SW480 (cell line): ENCODE results near the gene ME1.
"Not testable (repeated sequence)": the region's sequence is repeated elsewhere in the genome, so short reads cannot be mapped to it uniquely, and the experiment has no call there.

Experiments used
- DNase-seq: peaks from one replicate; pipeline ENCODE4 v3.0.0-alpha.2; 2016; ENCODE audit warnings: low spot score

ME1 gene

GRCh38 chr6:83256719-83257118, 174.1 kb downstream of the ME1 start:
- DNase-seq: not testable (repeated sequence)

- DNase-seq: no peak
These were observed 178.1 kb downstream of the ME1 start for GRCh38 chr6:83252719-83253118.

- DNase-seq: no peak
These were observed 180.6 kb downstream of the ME1 start for GRCh38 chr6:83250235-83250634.

- no peak for DNase-seq
These were observed 183.4 kb downstream of the ME1 start for GRCh38 chr6:83247471-83247870.

- no peak for DNase-seq
These were observed 199.7 kb downstream of the ME1 start for GRCh38 chr6:83231146-83231545.

- no peak for DNase-seq
These were observed 204.3 kb downstream of the ME1 start for GRCh38 chr6:83226517-83226916.

- peak; percentile 38 for DNase-seq
These were observed 208.9 kb downstream of the ME1 start for GRCh38 chr6:83221889-83222479.

- DNase-seq: no peak
These were observed 209.6 kb downstream of the ME1 start for GRCh38 chr6:83221276-83221675.

- DNase-seq: no peak
These were observed 210.7 kb downstream of the ME1 start for GRCh38 chr6:83220121-83220520.

GRCh38 chr6:83218646-83219045, 212.2 kb downstream of the ME1 start:
- DNase-seq: no peak

- no peak for DNase-seq
These were observed 214.0 kb downstream of the ME1 start for GRCh38 chr6:83216806-83217205.

GRCh38 chr6:83215131-83216047, 215.5 kb downstream of the ME1 start:
- peak; percentile 46 for DNase-seq

GRCh38 chr6:83202031-83202430, 228.8 kb downstream of the ME1 start:
- no peak for DNase-seq

GRCh38 chr6:83199863-83200225, 231.0 kb downstream of the ME1 start:
- DNase-seq: no peak

- no peak for DNase-seq
These were observed 231.5 kb downstream of the ME1 start for GRCh38 chr6:83199173-83199862.

- no peak for DNase-seq
These were observed 232.2 kb downstream of the ME1 start for GRCh38 chr6:83198486-83199172.

- peak; percentile 63 for DNase-seq
These were observed 236.9 kb downstream of the ME1 start for GRCh38 chr6:83193747-83194566.

GRCh38 chr6:83192871-83193746, 237.7 kb downstream of the ME1 start, which contains the start of the genes PGM3 and RWDD2A:
Gene PGM3, minus strand, starts transcription at chr6:83193265. Its CDS starts 2,253 bp downstream, at chr6:83191012.
Gene RWDD2A, plus strand, starts transcription at chr6:83193357. Its CDS starts 1,095 bp downstream, at chr6:83194452.
- DNase-seq: peak; percentile 76

- DNase-seq: no peak
These were observed 238.4 kb downstream of the ME1 start for GRCh38 chr6:83192456-83192855.

GRCh38 chr6:83191974-83192373, 238.9 kb downstream of the ME1 start:
- DNase-seq: not testable (repeated sequence)
